HTERT RPE-1 (cell line): ENCODE measurements around the gene SLC16A7.

Experiments used
- in situ Hi-C: fragments of 300-500 bp; cut with MboI; formaldehyde crosslinking; loops from 4 replicates; pipeline ENCODE4 v1.14.3; 2020; ENCODE audit warnings: low sequenced_read_pairs

SLC16A7 gene

DNA sequence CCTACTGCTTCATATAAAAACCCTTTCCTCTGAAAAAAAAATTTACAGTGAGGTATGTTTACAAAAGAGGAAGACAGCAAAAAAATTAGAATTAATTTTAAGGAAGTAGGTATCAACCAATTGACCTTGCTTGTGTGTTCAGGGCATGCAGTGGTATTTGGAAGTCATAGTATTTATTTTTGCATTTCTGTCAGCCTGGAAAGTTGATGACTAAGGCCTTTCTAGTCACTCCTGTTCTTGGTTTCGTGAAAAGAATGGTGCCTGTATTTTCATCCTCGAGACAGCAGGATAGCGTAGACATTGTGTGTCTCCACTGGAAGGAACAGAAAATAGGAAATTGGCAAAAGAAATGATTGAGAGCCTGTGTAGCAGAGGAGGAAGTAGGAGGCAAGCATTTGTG is 24.5 kb downstream of the SLC16A7 start:
- in situ Hi-C loops: no loop called here

DNA sequence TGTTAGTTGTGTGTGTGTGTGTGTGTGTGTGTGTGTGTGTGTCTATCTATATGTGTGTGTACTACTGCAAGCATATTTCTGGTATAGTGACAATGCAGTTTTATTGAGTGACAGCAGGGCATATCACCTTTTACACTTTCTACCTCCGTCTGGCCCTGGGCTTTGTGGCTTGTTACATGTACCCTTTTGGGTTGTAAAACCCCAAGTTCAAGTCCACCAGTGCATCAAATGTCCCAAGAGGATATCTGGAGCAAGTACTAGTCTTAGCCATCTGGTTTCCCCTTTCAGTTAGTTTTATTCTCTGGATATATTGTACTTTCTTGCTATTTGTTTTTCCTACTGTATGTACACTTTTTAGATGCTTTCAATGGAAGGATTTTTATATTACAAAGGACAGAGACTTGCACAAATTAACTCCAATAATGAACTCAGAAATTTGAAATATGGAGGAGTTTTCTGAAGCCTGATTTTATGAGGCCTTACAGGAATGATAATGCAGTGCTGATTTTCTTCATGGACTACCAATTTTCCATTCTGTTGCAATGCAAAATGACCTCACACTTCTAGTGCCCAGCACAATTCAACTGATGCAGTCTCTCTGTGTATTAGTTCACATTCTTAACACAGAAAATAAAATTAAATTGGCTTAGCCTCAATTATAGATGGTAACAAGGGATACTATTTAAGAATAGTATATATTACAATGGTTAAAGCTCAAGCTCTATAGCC is 29.1 kb downstream of the SLC16A7 start:
- in situ Hi-C loops: no loop called here

GRCh38 chr12:59626382-59626781 is 30.6 kb downstream of the SLC16A7 start:
- in situ Hi-C loops: no loop called here

GRCh38 chr12:59627582-59627981 is 31.8 kb downstream of the SLC16A7 start:
- in situ Hi-C loops: no loop called here

GRCh38 chr12:59629890-59630289 is 34.1 kb downstream of the SLC16A7 start:
- in situ Hi-C loops: no loop called here

DNA sequence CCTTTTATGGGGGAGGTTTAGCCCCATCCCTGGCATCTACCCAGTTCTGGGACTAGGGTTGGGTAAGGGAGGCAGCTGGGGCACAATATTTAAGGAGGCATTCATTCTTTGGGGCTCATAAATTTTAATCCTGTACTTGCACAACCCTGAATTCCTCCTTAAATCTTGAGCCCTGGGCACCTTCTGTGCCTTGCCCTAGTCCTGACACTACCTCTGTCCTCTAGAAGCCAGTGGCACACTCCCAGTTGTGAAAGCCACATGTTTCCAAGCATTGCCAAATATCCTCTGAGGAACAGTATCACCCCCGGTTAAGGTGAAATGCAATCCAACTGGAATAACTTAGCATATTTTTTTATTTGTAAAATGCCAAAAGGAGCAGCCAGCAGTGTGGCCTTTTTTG is 36.6 kb downstream of the SLC16A7 start:
- in situ Hi-C loops: no loop called here

DNA sequence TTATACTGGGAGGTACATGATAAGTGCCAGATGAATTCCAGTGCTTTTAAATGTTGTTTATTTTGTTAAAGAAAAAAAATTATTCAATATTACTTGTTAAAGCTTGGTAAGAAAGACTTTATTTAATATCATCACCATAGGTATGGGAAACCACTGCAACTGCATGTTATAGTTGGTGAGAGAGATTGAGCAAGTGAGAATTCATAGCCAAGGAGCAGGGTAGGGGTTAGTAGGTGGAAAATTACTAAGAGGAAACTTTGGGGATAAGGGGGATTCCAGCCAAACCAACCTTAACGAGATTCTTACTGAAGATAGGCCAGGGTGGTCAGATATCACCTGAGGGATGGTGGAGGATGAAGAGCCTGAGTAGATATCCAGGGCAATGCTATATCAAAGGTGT is 38.4 kb downstream of the SLC16A7 start:
- in situ Hi-C loops: no loop called here

GRCh38 chr12:59636945-59637691 is 41.3 kb downstream of the SLC16A7 start:
- in situ Hi-C loops: no loop called here

DNA sequence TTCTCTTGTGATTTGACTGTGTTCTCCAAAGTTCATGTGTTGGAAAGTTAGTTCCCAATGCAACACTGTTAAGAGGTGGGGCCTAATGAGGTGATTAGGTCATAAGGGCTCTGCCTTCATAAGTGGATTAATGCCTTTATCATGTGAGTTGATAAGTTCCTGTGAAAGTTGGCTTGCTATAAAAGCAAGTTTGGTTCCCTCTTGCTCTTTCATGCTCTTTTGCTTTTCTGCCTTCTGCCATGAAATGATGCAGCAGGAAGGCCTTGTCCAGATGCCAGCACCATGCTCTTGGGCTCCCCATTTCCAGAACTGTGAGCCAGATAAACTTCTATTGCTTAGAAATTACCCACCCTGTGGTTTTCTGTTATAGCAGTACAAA is 41.9 kb downstream of the SLC16A7 start:
- in situ Hi-C loops: no loop called here

GRCh38 chr12:59643550-59643949 is 47.7 kb downstream of the SLC16A7 start:
- in situ Hi-C loops: no loop called here

DNA sequence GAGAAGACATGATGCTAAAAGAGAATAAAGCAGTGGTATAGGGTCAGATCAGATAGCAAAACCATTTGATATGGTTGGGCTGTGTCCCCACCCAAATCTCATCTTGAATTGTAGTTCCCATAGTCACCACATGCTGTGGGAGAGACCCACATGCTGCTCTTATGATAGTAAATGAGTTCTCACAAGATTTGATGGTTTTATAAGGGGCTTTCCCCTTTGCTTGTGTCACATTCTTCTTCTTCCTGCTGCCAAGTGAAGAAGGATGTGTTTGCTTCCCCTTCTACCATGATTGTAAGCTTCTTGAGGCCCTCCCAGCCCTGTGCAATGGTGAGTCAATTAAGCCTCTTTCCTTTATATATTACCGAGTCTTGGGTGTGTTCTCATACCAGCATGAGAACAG is 49.4 kb downstream of the SLC16A7 start:
- in situ Hi-C loops: no loop called here

GRCh38 chr12:59646636-59647035 is 50.8 kb downstream of the SLC16A7 start:
- in situ Hi-C loops: no loop called here

DNA sequence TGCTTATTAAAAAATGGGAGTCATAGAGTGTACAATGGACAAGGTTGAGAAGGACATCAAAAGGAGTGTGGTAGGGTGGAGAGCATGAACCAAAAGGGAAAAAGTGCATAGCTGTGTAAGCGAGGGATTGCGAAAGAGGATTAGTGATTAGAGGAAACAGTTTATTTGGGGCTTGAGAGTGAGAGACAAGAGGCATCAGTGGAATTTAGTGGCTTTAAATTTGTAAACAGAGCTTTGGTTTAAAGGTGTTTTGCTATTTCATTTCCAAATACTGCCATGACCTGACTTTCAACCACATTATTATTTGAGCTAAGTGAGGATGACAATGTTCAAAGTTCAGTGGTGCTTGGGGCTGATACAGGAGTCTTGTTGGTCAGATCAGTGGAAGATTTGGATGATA is 53.4 kb downstream of the SLC16A7 start:
- in situ Hi-C loops: no loop called here

- in situ Hi-C loops: no loop called here
These were observed 54.9 kb downstream of the SLC16A7 start for GRCh38 chr12:59650588-59651228.

- in situ Hi-C loops: no loop called here
These were observed 55.5 kb downstream of the SLC16A7 start for GRCh38 chr12:59651229-59651920.

- in situ Hi-C loops: no loop called here
These were observed 56.3 kb downstream of the SLC16A7 start for GRCh38 chr12:59652130-59652529.

- in situ Hi-C loops: no loop called here
These were observed 58.2 kb downstream of the SLC16A7 start for GRCh38 chr12:59654061-59654460.

- in situ Hi-C loops: no loop called here
These were observed 61.4 kb downstream of the SLC16A7 start for GRCh38 chr12:59657266-59657665.

DNA sequence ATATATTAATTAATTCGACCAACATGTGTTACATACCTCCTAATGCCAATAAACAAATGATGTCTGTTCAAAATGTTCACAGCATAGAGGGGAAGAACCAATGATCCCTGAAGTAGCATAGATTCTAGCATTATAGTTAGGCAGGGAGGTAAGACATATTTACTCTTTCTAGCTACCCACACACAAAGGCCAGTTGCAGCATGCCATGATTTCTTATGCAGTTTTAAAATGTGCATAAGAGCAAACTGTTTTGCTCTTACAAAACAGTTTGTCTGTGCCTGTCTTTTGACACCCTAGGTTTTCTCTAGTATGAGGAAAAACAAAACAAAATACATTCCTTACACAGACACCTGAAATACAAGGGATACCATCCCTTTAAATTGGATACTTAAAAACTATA is 61.9 kb downstream of the SLC16A7 start:
- in situ Hi-C loops: no loop called here

DNA sequence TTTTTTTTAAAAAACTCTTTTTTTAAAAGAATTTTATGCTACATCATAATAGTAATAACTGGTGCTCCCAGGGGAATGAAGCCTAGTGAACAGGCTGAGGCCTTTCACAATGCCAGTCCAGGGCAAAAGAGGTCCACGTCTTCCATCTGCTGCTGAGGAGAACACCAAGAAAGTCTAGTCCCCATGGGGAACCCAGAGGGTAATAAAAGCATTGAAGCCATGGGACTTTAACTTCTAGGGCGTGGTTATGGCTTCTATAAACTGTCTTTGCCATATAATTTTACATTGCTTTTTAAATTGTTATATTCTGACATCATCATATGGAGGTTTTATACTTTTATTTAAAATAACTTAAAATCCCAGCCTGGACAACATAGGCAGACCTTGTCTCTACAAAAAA is 64.3 kb downstream of the SLC16A7 start:
- in situ Hi-C loops: no loop called here

- in situ Hi-C loops: no loop called here
These were observed 65.2 kb downstream of the SLC16A7 start for GRCh38 chr12:59660921-59661597.
